Thoracic aorta (tissue), 2 donors: ENCODE data around the gene C20orf141. TPM values are rescaled to one million over a fixed set of nuclear protein-coding genes. Genes with fewer than 3 reads are reported as not detected.
A peak's percentile ranks its signal among the peaks of the same experiment; 100 is the strongest.

Source experiments
- ATAC-seq: fragments of 150-250 bp; one replicate; pipeline ENCODE4 v1.8.0; 2017; ENCODE audit warnings: low read depth; ENCODE audit not compliant: insufficient number of reproducible peaks, low FRiP score
- DNase-seq: peaks from one replicate; pipeline ENCODE4 v3.0.0-alpha.2; 2020; ENCODE audit warnings: low spot score
- H3K27ac ChIP-seq, 2 donors: fragments of 200-600 bp; sonication (generic); 1 replicate in 1 of 2; 2 replicates in 1 of 2; pipeline ENCODE4 v1.5.1; 2016; ENCODE audit warnings: mild to moderate bottlenecking in 2 of 2, moderate library complexity in 2 of 2
- H3K27me3 ChIP-seq: fragments of 200-600 bp; sonication (generic); replicated peaks from 2 replicates; pipeline ENCODE4 v1.6.0; 2016; ENCODE audit warnings: mild to moderate bottlenecking; ENCODE audit not compliant: insufficient read depth
- H3K36me3 ChIP-seq: fragments of 200-600 bp; sonication (generic); one replicate; pipeline ENCODE4 v1.5.1; 2016
- H3K4me1 ChIP-seq, 2 donors: fragments of 200-600 bp; sonication (generic); 1 replicate in 1 of 2; 2 replicates in 1 of 2; pipeline versions ENCODE4 v1.5.1 to v1.6.0; 2016; ENCODE audit warnings: low read depth in 2 of 2, mild to moderate bottlenecking in 1 of 2; ENCODE audit not compliant: control insufficient read depth in 1 of 2
- H3K4me3 ChIP-seq: fragments of 200-600 bp; sonication (generic); 2 replicates; pipeline ENCODE4 v1.5.1; 2016; ENCODE audit warnings: mild to moderate bottlenecking
- H3K9me3 ChIP-seq: fragments of 200-600 bp; sonication (generic); 2 replicates; pipeline ENCODE4 v1.5.1; 2016
- CTCF ChIP-seq: fragments of 200-600 bp; sonication (generic); IDR thresholded peaks from one replicate; pipeline ENCODE4 v1.5.1; 2019; ENCODE audit warnings: antibody characterized with exemption
- total RNA-seq, 2 donors: library from RNA; depleted of rRNA; stranded (reverse); fragments of >200 nt; gene quantifications; one replicate each; pipeline versions ENCODE4 v1.1.0 to v1.2.3, GENCODE V29; 2016

The C20orf141 gene
- total RNA-seq, 2 donors from 2014 or later = not detected

DNA sequence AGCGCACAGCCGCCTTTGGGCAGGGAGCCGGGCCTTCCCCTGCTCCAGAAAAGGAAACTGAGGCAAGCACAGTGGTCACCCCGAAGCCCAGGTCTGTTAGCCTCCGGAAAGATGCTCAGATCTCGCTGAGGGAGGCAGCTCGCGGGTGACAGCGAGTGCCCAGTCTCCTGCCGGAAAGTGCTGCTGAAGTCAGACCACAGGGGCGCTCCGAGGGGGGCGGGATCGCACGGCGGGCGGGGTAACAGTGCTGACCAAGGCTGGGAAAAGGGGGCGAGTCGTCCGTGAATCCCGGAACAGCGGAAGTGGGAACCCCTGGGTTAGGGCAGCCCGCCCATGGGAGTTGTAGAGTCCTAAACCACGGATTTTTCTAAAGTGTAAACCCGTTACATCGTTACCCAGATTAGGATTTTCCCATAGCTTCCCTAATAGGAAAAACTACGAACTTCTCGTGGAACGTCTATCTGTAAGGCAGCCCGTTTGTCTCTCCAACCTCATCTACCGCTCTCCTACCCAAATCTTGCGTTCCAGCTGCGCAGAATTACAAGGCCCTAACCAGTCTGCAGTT is 26.3 kb downstream of the C20orf141 start:
- ATAC-seq = peak; percentile 19
- DNase-seq = peak; percentile 51
- no peaks in the 10 kb centered on the region for H3K36me3 ChIP-seq
- no peaks in the 10 kb centered on the region for H3K27me3 ChIP-seq
- peaks cover 0 to 19% of the 10 kb centered on the region in 2 donors for H3K4me1 ChIP-seq
- no peaks in the 10 kb centered on the region for H3K9me3 ChIP-seq
- peak overlapping the region; percentile 78 to 92 for H3K27ac ChIP-seq
- H3K4me3 ChIP-seq = peak overlapping the region; percentile 98
- no peak for TF ChIP-seq CTCF

DNA sequence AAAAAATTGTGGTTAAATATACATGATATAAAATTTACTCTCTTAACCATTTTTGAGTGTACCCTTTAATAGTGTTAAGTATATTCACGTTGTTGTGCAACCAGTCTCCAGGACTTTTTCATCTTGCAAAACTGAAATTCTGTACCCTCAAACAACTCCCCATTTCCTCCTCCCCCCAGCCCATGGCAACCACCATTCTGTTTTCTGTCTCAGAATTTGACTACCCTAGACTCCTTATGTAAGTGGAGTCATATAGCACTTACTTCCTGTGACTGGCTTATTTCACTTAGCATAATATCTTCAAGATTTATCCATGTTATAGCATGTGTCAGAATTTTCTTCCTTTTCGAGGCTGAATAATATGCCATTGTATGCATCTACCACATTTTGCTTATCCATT is 30.8 kb downstream of the C20orf141 start:
- no peak overlapping the region for H3K27ac ChIP-seq
- no peaks in the 10 kb centered on the region for H3K36me3 ChIP-seq
- no peak overlapping the region for H3K4me3 ChIP-seq
- no peaks in the 10 kb centered on the region for H3K27me3 ChIP-seq
- ATAC-seq = no peak
- no peaks in the 10 kb centered on the region for H3K9me3 ChIP-seq
- no peak for TF ChIP-seq CTCF
- DNase-seq = no peak
- H3K4me1 ChIP-seq = peaks cover 0 to 12% of the 10 kb centered on the region in 2 donors

- DNase-seq (no peak), ATAC-seq (no peak)
- no peak for TF ChIP-seq CTCF
- Histone ChIP-seq H3K4me3 (no peak overlapping the region), H3K36me3 (no peaks in the 10 kb centered on the region), H3K9me3 (no peaks in the 10 kb centered on the region), H3K27me3 (no peaks in the 10 kb centered on the region), H3K27ac (no peak overlapping the region), H3K4me1 (peaks cover 0 to 6% of the 10 kb centered on the region in 2 donors)
Observed at GRCh38 chr20:2846698-2847097, 31.9 kb downstream of the C20orf141 start.

DNA sequence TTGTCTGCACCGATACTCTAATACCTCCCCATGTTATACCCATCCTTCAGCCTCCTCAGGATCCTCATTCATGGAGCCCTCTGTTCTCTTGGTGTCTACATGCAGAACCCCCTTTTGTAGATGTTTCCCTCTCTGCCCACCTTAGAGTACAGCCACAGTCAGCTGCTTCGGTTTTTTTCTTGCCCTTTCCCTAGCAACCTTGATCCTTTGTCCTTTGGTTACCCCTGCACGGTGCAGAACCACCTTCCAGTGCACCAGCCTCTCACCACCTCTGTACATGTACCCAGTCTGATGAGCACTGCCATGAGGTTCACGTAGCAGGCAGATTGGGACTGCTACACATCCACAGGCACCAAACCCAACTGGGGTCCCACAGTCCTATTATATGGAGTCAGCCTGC is 33.0 kb downstream of the C20orf141 start:
- TF ChIP-seq CTCF = no peak
- no peaks in the 10 kb centered on the region for H3K36me3 ChIP-seq
- no peak overlapping the region for H3K27ac ChIP-seq
- no peaks in the 10 kb centered on the region for H3K27me3 ChIP-seq
- H3K4me3 ChIP-seq = no peak overlapping the region
- no peak for ATAC-seq
- no peak for DNase-seq
- no peaks in the 10 kb centered on the region for H3K9me3 ChIP-seq
- H3K4me1 ChIP-seq = no peaks in the 10 kb centered on the region

GRCh38 chr20:2849529-2849928 is 34.7 kb downstream of the C20orf141 start:
- Histone ChIP-seq H3K9me3 (no peaks in the 10 kb centered on the region), H3K27me3 (no peaks in the 10 kb centered on the region), H3K4me1 (no peaks in the 10 kb centered on the region), H3K27ac (no peak overlapping the region), H3K36me3 (no peaks in the 10 kb centered on the region), H3K4me3 (no peak overlapping the region)
- no peak for TF ChIP-seq CTCF
- ATAC-seq = no peak
- DNase-seq = no peak
